ENCODE results near the gene KIRREL3. TPM values are rescaled to one million over a fixed set of nuclear protein-coding genes. Genes with fewer than 3 reads are reported as not detected.

KIRREL3 gene
- total and polyA plus RNA-seq, 2 of the 8 experiments (the other 6 are each of a cell fraction or from before 2014, with no cell fraction given), result 0.29 to 0.32 TPM

GRCh38 chr11:126597041-126597440 lies 403.5 kb downstream of the KIRREL3 start:
- Histone ChIP-seq H2BK120ac (replicated peaks; ENCODE audit: low read depth, low read length) (no peak overlapping the region), H4K8ac (ENCODE audit: extremely low read depth, insufficient read depth, low read length) (no peak overlapping the region), H2BK5ac (ENCODE audit: low read depth, low read length) (no peak overlapping the region), H3K79me2 (ENCODE audit: control insufficient read depth in 1 of 2, insufficient read depth in 2 of 2, low read length in 2 of 2) (no peaks in the 10 kb centered on the region), H3K18ac (ENCODE audit: extremely low read depth, low read length) (no peak overlapping the region), H4K5ac (ENCODE audit: insufficient read length, low read depth, low read length) (no peak overlapping the region), H4K20me1 (replicated peaks in 1 of 2; ENCODE audit: control insufficient read depth in 1 of 2, insufficient read depth in 2 of 2, low read length in 2 of 2) (no peaks in the 10 kb centered on the region), H3K27ac (ENCODE audit: low read depth, low read length) (no peak overlapping the region), H3K36me3 (ENCODE audit: control insufficient read depth in 2 of 4, insufficient read depth in 4 of 4, low read length in 3 of 4) (no peaks in the 10 kb centered on the region), H3K4ac (replicated peaks; ENCODE audit: insufficient read length, low read depth, low read length) (no peak overlapping the region), H3K4me2 (ENCODE audit: insufficient read depth in 1 of 2, low read depth in 2 of 2, low read length in 2 of 2) (no peak overlapping the region), H3K23me2 (ENCODE audit: low read depth, low read length) (no peaks in the 10 kb centered on the region), H2AK5ac (ENCODE audit: low read depth, low read length) (no peak overlapping the region), H2AFZ (ENCODE audit: low read length) (no peak overlapping the region), H3K56ac (replicated peaks; ENCODE audit: insufficient read length, low read depth, low read length) (no peak overlapping the region), H3K9ac (replicated peaks in 1 of 4; ENCODE audit: extremely low read depth in 1 of 4, low read depth in 3 of 4, low read length in 3 of 4) (no peak overlapping the region), H2BK15ac (ENCODE audit: low read length) (no peak overlapping the region), H3K79me1 (ENCODE audit: low read depth, low read length) (no peaks in the 10 kb centered on the region), H4K91ac (replicated peaks; ENCODE audit: insufficient read length, low read length) (no peak overlapping the region), H3K4me1 (replicated peaks in 1 of 4; ENCODE audit: control insufficient read depth in 3 of 4, insufficient read depth in 4 of 4, low read length in 3 of 4) (peaks cover 4 to 19% (median 11%) of the 10 kb centered on the region in 4 experiments), H3K23ac (ENCODE audit: insufficient read length) (no peak overlapping the region), H3K4me3 (ENCODE audit: extremely low read depth in 1 of 4, insufficient read depth in 2 of 4, low read depth in 3 of 4, low read length in 4 of 4) (no peak overlapping the region), H3K27me3 (replicated peaks in 1 of 4; ENCODE audit: control insufficient read depth in 3 of 4, extremely low read depth in 1 of 4, insufficient read depth in 3 of 4, low read length in 3 of 4) (no peaks in the 10 kb centered on the region; a peak in 2 of 7 replicates), H2BK20ac (ENCODE audit: low read length) (no peak overlapping the region), H3K9me3 (ENCODE audit: insufficient read depth in 2 of 2, low read depth in 1 of 2, low read length in 1 of 2) (0 out of 4 replicates have a peak, but pooled peaks cover 0 to 2% of the 10 kb centered on the region in 2 experiments), H2BK12ac (ENCODE audit: low read depth, low read length) (no peak overlapping the region), H3K14ac (ENCODE audit: insufficient read length) (no peak overlapping the region)
- WGBS, 2 experiments (ENCODE audit: extremely low coverage in 1 of 2, insufficient coverage in 1 of 2, insufficient read length in 1 of 2, insufficient replicate concordance in 2 of 2, low coverage in 1 of 2, low lambda C conversion rate in 2 of 2, missing lambda C conversion rate in 1 of 2), result 76% methylated on average over 10 of the region's 10 CpGs; no CpG with 5 or more reads in 1 of the 2 experiments
- FAIRE-seq (no peak), DNase-seq (ENCODE audit: low read depth in 1 of 2, low spot score in 2 of 2) (no peak)
- TF ChIP-seq HDAC2 (IDR thresholded peaks at IDR 0.05; ENCODE audit: borderline replicate concordance in 1 of 2, low read depth in 2 of 2, low read length in 2 of 2), result no peak
- TF ChIP-seq, protein P1, sequence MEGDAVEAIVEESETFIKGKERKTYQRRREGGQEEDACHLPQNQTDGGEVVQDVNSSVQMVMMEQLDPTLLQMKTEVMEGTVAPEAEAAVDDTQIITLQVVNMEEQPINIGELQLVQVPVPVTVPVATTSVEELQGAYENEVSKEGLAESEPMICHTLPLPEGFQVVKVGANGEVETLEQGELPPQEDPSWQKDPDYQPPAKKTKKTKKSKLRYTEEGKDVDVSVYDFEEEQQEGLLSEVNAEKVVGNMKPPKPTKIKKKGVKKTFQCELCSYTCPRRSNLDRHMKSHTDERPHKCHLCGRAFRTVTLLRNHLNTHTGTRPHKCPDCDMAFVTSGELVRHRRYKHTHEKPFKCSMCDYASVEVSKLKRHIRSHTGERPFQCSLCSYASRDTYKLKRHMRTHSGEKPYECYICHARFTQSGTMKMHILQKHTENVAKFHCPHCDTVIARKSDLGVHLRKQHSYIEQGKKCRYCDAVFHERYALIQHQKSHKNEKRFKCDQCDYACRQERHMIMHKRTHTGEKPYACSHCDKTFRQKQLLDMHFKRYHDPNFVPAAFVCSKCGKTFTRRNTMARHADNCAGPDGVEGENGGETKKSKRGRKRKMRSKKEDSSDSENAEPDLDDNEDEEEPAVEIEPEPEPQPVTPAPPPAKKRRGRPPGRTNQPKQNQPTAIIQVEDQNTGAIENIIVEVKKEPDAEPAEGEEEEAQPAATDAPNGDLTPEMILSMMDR (IDR thresholded peaks at IDR 0.05; ENCODE audit: control extremely low read depth in 1 of 3, insufficient read depth in 1 of 3, low read depth in 1 of 3, low read length in 3 of 3), result peak in 1 of 3 experiments; percentile 10; a peak in 1 of 4 replicates
- TF ChIP-seq SP1 (IDR thresholded peaks at IDR 0.05; ENCODE audit: low read depth, low read length), result no peak
- TF ChIP-seq SIRT6 (IDR thresholded peaks at IDR 0.05; ENCODE audit: low read length), result no peak
- POLR2A ChIA-PET (ENCODE audit: partially characterized antibody), result interaction anchor here (1.1 kb wide), 1 partner anchor 11 kb away, joined by 4 read pairs; no protein-coding TSS in a partner anchor
- CTCF ChIA-PET (ENCODE audit: partially characterized antibody), result interaction anchor here (0.5 to 13.6 kb wide), 6 partner anchors 7 to 163 kb away, joined by 3 to 143 read pairs (median 10); no protein-coding TSS in a partner anchor

Measured in H1 (cell line).